ENCODE results near the gene UTS2B. TPM values are rescaled to one million over a fixed set of nuclear protein-coding genes. Genes with fewer than 3 reads are reported as not detected.
"Not testable (repeated sequence)": the region's sequence is repeated elsewhere in the genome, so short reads cannot be mapped to it uniquely, and the experiment has no call there.

Gene UTS2B
- total and polyA plus RNA-seq, 9 donors, result 0.60 to 1.0 (median 0.92) TPM

- no peaks in the 10 kb centered on the region for H3K36me3 ChIP-seq
- H3K27ac ChIP-seq, result no peak overlapping the region
- TF ChIP-seq CTCF (IDR thresholded peaks at IDR 0.05) (no peak), POLR2A (IDR thresholded peaks at IDR 0.05) (no peak), EP300 (IDR thresholded peaks at IDR 0.05) (no peak)
- intact Hi-C loops (cut with DNase I), result no loop called here
- H3K4me3 ChIP-seq, result no peak overlapping the region
- no peak for DNase-seq
- no peaks in the 10 kb centered on the region for H3K4me1 ChIP-seq (ENCODE audit: insufficient read depth)
- H3K27me3 ChIP-seq, result no peaks in the 10 kb centered on the region
- H3K9me3 ChIP-seq, result no peaks in the 10 kb centered on the region
Observed at GRCh38 chr3:191280882-191281281, 49.4 kb downstream of the UTS2B start.

GRCh38 chr3:191280111-191280510 lies 50.2 kb downstream of the UTS2B start:
- H3K27me3 ChIP-seq, result no peaks in the 10 kb centered on the region
- no peaks in the 10 kb centered on the region for H3K9me3 ChIP-seq
- no peaks in the 10 kb centered on the region for H3K36me3 ChIP-seq
- H3K27ac ChIP-seq, result no peak overlapping the region
- DNase-seq, result no peak
- no peak for TF ChIP-seq CTCF (IDR thresholded peaks at IDR 0.05)
- TF ChIP-seq EP300 (IDR thresholded peaks at IDR 0.05), result no peak
- no peak for TF ChIP-seq POLR2A (IDR thresholded peaks at IDR 0.05)
- no peak overlapping the region for H3K4me3 ChIP-seq
- 9 to 15% (median 9%) methylated on average over 1 of the region's 1 CpG for WGBS, 3 donors
- H3K4me1 ChIP-seq (ENCODE audit: insufficient read depth), result no peaks in the 10 kb centered on the region
- intact Hi-C loops (cut with DNase I), result no loop called here

GRCh38 chr3:191275751-191276150 lies 54.6 kb downstream of the UTS2B start:
- TF ChIP-seq POLR2A (IDR thresholded peaks at IDR 0.05) (no peak), CTCF (IDR thresholded peaks at IDR 0.05) (no peak), EP300 (IDR thresholded peaks at IDR 0.05) (no peak)
- DNase-seq, result no peak
- Histone ChIP-seq H3K4me3 (no peak overlapping the region), H3K4me1 (ENCODE audit: insufficient read depth) (no peaks in the 10 kb centered on the region), H3K27me3 (no peaks in the 10 kb centered on the region), H3K9me3 (no peaks in the 10 kb centered on the region), H3K27ac (no peak overlapping the region), H3K36me3 (no peaks in the 10 kb centered on the region)
- intact Hi-C loops (cut with DNase I), result no loop called here

- H3K36me3 ChIP-seq; H3K4me3 ChIP-seq; H3K27me3 ChIP-seq; H3K9me3 ChIP-seq; DNase-seq; H3K4me1 ChIP-seq (ENCODE audit: insufficient read depth); intact Hi-C loops (cut with DNase I); H3K27ac ChIP-seq: not testable (repeated sequence)
- 90 to 95% (median 93%) methylated on average over 14 of the region's 14 CpGs for WGBS, 3 donors
Observed at GRCh38 chr3:191275244-191275643, 55.1 kb downstream of the UTS2B start.

GRCh38 chr3:191269289-191270085 lies 60.8 kb downstream of the UTS2B start:
- intact Hi-C loops (cut with DNase I), result no loop called here

More at GRCh38 chr3:191269289-191270085, 60.8 kb downstream of the UTS2B start:
- no peaks in the 10 kb centered on the region for H3K36me3 ChIP-seq
- DNase-seq, result no peak
- H3K9me3 ChIP-seq, result no peaks in the 10 kb centered on the region
- no peak overlapping the region for H3K27ac ChIP-seq
- WGBS, 3 donors, result 73 to 90% (median 80%) methylated on average over 5 of the region's 5 CpGs
- TF ChIP-seq CTCF (IDR thresholded peaks at IDR 0.05) (no peak), EP300 (IDR thresholded peaks at IDR 0.05) (no peak)
- no peak overlapping the region for H3K4me3 ChIP-seq
- H3K4me1 ChIP-seq (ENCODE audit: insufficient read depth), result no peaks in the 10 kb centered on the region
- H3K27me3 ChIP-seq, result no peaks in the 10 kb centered on the region

All from ovary (tissue), 9 donors.